Measurements from ENCODE around the gene FRMD6. TPM values are rescaled to one million over a fixed set of nuclear protein-coding genes. Genes with fewer than 3 reads are reported as not detected.

FRMD6 gene
- total and polyA plus RNA-seq, 2 experiments from 2014 or later = 5.4 to 18.7 TPM

DNA sequence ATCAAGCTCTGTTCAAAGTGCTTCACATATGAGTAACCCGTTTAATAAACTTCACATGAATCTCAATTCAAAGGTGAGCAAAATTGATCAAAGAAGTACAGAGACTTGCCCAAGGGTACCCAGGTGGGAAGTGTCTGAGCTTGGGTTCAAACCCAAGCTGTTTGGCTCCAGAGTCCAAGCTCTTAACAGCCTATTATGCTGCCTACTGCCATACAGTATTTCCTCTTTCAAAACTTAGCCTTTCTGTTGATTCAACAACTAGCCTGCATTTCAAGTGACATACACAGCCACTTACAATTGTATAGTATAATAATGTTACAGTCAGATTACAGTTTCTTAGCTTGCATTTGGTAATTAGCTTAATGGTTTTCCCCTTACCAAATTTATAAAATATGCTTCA, 29.7 kb downstream of the FRMD6 start:
- Mint-ChIP-seq H3K4me3 (no peak overlapping the region), H3K27me3 (ENCODE audit: insufficient read depth, low read depth, poor library complexity) (no peaks in the 10 kb centered on the region), H3K4me1 (peaks cover 10% of the 10 kb centered on the region; the same call in 2 of the 3 replicates), H3K9me3 (no peaks in the 10 kb centered on the region), H3K36me3 (ENCODE audit: low read depth) (no peaks in the 10 kb centered on the region), H3K27ac (no peak overlapping the region)
- H3K4me1 ChIP-seq (ENCODE audit: insufficient read depth) = 0 out of 2 replicates have a peak, but pooled peaks cover 7% of the 10 kb centered on the region
- H3K27ac ChIP-seq (ENCODE audit: low read depth) = no peak overlapping the region
- no peaks in the 10 kb centered on the region for H3F3A ChIP-seq (replicated peaks; ENCODE audit: low read depth)
- no peak overlapping the region for H3K4me3 ChIP-seq
- no peaks in the 10 kb centered on the region for H3K36me3 ChIP-seq (ENCODE audit: insufficient read depth)
- H3K27me3 ChIP-seq (ENCODE audit: insufficient read depth) = no peaks in the 10 kb centered on the region
- H3K79me2 ChIP-seq (replicated peaks; ENCODE audit: insufficient read depth) = peaks cover 52% of the 10 kb centered on the region
- ATAC-seq = no peak
- 0 out of 2 replicates have a peak, but pooled peaks cover 12% of the 10 kb centered on the region for H4K20me1 ChIP-seq (replicated peaks; ENCODE audit: insufficient read depth)
- no peak for DNase-seq (ENCODE audit: low spot score)
- TF ChIP-seq, protein P1, sequence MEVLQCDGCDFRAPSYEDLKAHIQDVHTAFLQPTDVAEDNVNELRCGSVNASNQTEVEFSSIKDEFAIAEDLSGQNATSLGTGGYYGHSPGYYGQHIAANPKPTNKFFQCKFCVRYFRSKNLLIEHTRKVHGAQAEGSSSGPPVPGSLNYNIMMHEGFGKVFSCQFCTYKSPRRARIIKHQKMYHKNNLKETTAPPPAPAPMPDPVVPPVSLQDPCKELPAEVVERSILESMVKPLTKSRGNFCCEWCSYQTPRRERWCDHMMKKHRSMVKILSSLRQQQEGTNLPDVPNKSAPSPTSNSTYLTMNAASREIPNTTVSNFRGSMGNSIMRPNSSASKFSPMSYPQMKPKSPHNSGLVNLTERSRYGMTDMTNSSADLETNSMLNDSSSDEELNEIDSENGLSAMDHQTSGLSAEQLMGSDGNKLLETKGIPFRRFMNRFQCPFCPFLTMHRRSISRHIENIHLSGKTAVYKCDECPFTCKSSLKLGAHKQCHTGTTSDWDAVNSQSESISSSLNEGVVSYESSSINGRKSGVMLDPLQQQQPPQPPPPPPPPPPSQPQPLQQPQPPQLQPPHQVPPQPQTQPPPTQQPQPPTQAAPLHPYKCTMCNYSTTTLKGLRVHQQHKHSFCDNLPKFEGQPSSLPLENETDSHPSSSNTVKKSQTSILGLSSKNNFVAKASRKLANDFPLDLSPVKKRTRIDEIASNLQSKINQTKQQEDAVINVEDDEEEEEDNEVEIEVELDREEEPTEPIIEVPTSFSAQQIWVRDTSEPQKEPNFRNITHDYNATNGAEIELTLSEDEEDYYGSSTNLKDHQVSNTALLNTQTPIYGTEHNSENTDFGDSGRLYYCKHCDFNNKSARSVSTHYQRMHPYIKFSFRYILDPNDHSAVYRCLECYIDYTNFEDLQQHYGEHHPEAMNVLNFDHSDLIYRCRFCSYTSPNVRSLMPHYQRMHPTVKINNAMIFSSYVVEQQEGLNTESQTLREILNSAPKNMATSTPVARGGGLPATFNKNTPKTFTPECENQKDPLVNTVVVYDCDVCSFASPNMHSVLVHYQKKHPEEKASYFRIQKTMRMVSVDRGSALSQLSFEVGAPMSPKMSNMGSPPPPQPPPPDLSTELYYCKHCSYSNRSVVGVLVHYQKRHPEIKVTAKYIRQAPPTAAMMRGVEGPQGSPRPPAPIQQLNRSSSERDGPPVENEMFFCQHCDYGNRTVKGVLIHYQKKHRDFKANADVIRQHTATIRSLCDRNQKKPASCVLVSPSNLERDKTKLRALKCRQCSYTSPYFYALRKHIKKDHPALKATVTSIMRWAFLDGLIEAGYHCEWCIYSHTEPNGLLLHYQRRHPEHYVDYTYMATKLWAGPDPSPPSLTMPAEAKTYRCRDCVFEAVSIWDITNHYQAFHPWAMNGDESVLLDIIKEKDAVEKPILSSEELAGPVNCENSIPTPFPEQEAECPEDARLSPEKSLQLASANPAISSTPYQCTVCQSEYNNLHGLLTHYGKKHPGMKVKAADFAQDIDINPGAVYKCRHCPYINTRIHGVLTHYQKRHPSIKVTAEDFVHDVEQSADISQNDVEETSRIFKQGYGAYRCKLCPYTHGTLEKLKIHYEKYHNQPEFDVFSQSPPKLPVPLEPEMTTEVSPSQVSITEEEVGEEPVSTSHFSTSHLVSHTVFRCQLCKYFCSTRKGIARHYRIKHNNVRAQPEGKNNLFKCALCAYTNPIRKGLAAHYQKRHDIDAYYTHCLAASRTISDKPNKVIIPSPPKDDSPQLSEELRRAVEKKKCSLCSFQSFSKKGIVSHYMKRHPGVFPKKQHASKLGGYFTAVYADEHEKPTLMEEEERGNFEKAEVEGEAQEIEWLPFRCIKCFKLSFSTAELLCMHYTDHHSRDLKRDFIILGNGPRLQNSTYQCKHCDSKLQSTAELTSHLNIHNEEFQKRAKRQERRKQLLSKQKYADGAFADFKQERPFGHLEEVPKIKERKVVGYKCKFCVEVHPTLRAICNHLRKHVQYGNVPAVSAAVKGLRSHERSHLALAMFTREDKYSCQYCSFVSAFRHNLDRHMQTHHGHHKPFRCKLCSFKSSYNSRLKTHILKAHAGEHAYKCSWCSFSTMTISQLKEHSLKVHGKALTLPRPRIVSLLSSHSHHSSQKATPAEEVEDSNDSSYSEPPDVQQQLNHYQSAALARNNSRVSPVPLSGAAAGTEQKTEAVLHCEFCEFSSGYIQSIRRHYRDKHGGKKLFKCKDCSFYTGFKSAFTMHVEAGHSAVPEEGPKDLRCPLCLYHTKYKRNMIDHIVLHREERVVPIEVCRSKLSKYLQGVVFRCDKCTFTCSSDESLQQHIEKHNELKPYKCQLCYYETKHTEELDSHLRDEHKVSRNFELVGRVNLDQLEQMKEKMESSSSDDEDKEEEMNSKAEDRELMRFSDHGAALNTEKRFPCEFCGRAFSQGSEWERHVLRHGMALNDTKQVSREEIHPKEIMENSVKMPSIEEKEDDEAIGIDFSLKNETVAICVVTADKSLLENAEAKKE (CRISPR knock-in tag; IDR thresholded peaks at IDR 0.05) = no peak
- TF ChIP-seq POLR2AphosphoS5 (IDR thresholded peaks at IDR 0.05; ENCODE audit: low read depth) (no peak), JUNB (IDR thresholded peaks at IDR 0.05; ENCODE audit: unreplicated experiment) (no peak), ZNF331 (CRISPR knock-in tag; IDR thresholded peaks at IDR 0.05; ENCODE audit: low read depth) (no peak), NANOG (IDR thresholded peaks at IDR 0.05; ENCODE audit: borderline replicate concordance) (no peak), STAT1 (IDR thresholded peaks at IDR 0.05; ENCODE audit: unreplicated experiment) (no peak), ZNF114 (CRISPR knock-in tag; IDR thresholded peaks at IDR 0.05) (no peak), EZH2phosphoT487 (IDR thresholded peaks at IDR 0.05; ENCODE audit: unreplicated experiment) (no peak)
- no peaks in the 10 kb centered on the region for H3K9me2 ChIP-seq (ENCODE audit: insufficient read depth)
- H3K4me2 ChIP-seq = no peak overlapping the region
- no peak overlapping the region for H2AFZ ChIP-seq
